ENCODE data around the gene SNPH. TPM values are rescaled to one million over a fixed set of nuclear protein-coding genes. Genes with fewer than 3 reads are reported as not detected.

SNPH gene
- total RNA-seq, 1 donor from 2014 or later: 3.3 TPM

DNA sequence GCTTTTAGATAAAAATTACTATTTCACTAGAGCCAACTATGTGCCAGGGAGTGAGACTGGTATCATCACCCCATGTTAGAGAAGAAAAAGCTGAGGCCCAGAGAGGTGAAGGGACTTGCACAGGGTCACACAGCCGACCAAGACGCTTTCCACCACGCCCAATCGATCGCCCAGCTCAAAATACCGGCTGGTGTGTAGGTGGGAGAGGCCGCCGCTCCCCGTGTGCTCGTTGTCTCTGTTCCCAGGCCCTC lies 253 bp upstream of the SNPH start:
- no peak for DNase-seq (ENCODE audit: low spot score, unreplicated experiment)
- Mint-ChIP-seq H3K36me3 (ENCODE audit: insufficient read depth) (no peaks in the 10 kb centered on the region), H3K27me3 (peaks cover 10% of the 10 kb centered on the region), H3K4me1 (ENCODE audit: low read depth) (peaks cover 8% of the 10 kb centered on the region), H3K27ac (peak overlapping the region; percentile 71), H3K4me3 (ENCODE audit: low read depth) (peak overlapping the region; percentile 76), H3K9me3 (ENCODE audit: low read depth) (no peaks in the 10 kb centered on the region)
- TF ChIP-seq, protein P1, sequence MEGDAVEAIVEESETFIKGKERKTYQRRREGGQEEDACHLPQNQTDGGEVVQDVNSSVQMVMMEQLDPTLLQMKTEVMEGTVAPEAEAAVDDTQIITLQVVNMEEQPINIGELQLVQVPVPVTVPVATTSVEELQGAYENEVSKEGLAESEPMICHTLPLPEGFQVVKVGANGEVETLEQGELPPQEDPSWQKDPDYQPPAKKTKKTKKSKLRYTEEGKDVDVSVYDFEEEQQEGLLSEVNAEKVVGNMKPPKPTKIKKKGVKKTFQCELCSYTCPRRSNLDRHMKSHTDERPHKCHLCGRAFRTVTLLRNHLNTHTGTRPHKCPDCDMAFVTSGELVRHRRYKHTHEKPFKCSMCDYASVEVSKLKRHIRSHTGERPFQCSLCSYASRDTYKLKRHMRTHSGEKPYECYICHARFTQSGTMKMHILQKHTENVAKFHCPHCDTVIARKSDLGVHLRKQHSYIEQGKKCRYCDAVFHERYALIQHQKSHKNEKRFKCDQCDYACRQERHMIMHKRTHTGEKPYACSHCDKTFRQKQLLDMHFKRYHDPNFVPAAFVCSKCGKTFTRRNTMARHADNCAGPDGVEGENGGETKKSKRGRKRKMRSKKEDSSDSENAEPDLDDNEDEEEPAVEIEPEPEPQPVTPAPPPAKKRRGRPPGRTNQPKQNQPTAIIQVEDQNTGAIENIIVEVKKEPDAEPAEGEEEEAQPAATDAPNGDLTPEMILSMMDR (IDR thresholded peaks at IDR 0.05; ENCODE audit: unreplicated experiment): no peak

DNA sequence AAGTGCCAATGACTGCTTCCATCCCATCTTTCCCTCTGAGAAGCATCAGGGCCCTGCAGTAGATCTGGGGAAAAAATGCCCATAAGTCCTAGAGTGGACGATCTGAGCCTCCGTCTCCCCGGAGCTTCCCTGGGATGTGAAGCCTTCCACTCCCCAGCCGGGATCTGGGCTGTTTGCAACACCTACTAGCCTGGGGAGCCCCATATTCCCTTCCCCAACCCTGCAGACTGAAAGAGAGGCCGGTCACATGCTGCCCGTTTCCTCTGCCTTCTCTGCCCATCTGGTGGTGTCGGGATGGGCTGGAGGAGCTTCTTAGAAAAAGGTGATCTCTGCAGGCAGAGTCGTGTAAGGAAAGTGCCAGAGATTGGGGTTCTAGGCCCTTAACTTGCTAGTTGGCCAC lies 1.1 kb downstream of the SNPH start:
- no peak for DNase-seq (ENCODE audit: low spot score, unreplicated experiment)
- Mint-ChIP-seq H3K27ac (no peak overlapping the region), H3K4me1 (ENCODE audit: low read depth) (peaks cover 8% of the 10 kb centered on the region)

DNA sequence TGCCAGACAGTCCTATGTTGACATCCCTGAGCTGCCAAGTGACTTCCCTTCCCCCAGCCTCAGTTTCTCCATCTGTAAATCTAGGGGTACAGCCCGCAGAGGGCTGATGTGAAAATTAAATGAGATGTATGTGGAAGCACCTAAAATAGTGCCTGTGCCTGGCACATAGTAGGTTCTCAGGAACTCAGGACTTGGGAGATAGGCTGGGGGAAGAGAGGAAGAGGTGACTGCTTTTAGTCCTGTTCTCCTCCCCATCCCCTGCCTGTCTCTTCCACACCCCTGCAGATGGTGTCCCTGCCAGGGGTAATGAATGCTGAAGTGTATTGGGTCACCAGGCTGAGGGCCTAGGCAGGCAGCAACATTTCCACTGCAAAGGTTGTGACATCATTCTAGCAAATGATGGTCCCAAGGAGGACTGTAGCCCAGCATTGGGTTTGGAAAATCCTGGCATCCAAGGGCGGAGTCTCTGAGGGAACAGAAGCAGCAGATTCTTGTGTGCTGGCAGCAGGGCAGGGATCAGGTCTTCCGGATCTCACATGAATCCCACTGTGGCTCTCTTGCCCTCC lies 1.8 kb downstream of the SNPH start:
- DNase-seq (ENCODE audit: low spot score, unreplicated experiment): no peak
- H3K4me3 Mint-ChIP-seq (ENCODE audit: low read depth): peak overlapping the region; percentile 23
- peaks cover 8% of the 10 kb centered on the region for H3K4me1 Mint-ChIP-seq (ENCODE audit: low read depth)
- peaks cover 10% of the 10 kb centered on the region for H3K27me3 Mint-ChIP-seq
- no peaks in the 10 kb centered on the region for H3K36me3 Mint-ChIP-seq (ENCODE audit: insufficient read depth)
- no peaks in the 10 kb centered on the region for H3K9me3 Mint-ChIP-seq (ENCODE audit: low read depth)
- H3K27ac Mint-ChIP-seq: no peak overlapping the region
- TF ChIP-seq, protein P1 (IDR thresholded peaks at IDR 0.05; ENCODE audit: unreplicated experiment): no peak

More for the DNA sequence above, 1.1 kb downstream of the SNPH start:
- TF ChIP-seq, protein P1 (IDR thresholded peaks at IDR 0.05; ENCODE audit: unreplicated experiment): no peak
- H3K9me3 Mint-ChIP-seq (ENCODE audit: low read depth): no peaks in the 10 kb centered on the region
- H3K27me3 Mint-ChIP-seq: peaks cover 10% of the 10 kb centered on the region
- peak overlapping the region; percentile 76 for H3K4me3 Mint-ChIP-seq (ENCODE audit: low read depth)
- H3K36me3 Mint-ChIP-seq (ENCODE audit: insufficient read depth): no peaks in the 10 kb centered on the region

DNA sequence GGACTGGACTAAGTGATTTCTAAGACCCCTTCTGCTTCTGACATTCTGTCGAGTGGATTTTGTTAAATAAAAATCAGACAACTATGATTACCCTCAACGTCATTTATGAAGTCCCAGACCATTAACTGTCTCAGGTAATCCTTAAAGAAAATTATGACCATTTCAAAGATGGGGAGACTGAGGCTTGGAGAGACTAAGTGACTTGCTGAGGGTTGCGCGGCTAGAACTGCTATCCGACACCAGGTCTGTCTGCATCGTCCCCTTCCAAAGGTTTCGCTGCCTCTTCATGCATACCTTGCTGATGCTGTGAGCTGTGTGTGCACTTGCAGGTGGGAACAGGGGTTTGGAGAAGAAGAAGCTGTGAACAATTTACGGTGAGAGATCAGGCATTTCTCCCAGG lies 3.1 kb downstream of the SNPH start:
- H3K27ac Mint-ChIP-seq: no peak overlapping the region
- H3K4me1 Mint-ChIP-seq (ENCODE audit: low read depth): peaks cover 8% of the 10 kb centered on the region
- no peaks in the 10 kb centered on the region for H3K9me3 Mint-ChIP-seq (ENCODE audit: low read depth)
- no peak overlapping the region for H3K4me3 Mint-ChIP-seq (ENCODE audit: low read depth)
- TF ChIP-seq, protein P1 (IDR thresholded peaks at IDR 0.05; ENCODE audit: unreplicated experiment): no peak
- no peak for DNase-seq (ENCODE audit: low spot score, unreplicated experiment)
- peaks cover 10% of the 10 kb centered on the region for H3K27me3 Mint-ChIP-seq
- no peaks in the 10 kb centered on the region for H3K36me3 Mint-ChIP-seq (ENCODE audit: insufficient read depth)

DNA sequence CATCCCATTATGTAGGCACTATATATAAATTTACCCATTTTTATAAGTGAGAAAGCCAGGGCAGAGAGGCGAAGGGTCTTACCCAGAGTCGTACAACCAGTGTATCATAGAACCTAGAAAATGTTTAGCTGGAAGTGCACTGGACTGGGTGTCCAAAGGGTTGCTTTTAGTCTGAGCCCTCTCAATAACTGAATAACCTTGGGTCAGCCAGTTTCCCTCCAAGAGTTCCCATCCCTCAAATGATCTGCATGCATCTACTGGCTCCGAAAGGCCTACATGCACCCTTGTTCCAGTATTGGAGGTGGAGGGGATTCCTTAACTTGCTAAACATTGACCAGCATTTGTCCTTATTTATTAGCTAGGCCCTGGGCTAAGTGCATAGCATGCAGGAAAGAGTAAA lies 3.8 kb downstream of the SNPH start:
- Mint-ChIP-seq H3K27ac (no peak overlapping the region), H3K4me1 (ENCODE audit: low read depth) (peaks cover 7% of the 10 kb centered on the region), H3K27me3 (peaks cover 10% of the 10 kb centered on the region), H3K36me3 (ENCODE audit: insufficient read depth) (no peaks in the 10 kb centered on the region), H3K9me3 (ENCODE audit: low read depth) (no peaks in the 10 kb centered on the region), H3K4me3 (ENCODE audit: low read depth) (no peak overlapping the region)
- TF ChIP-seq, protein P1 (IDR thresholded peaks at IDR 0.05; ENCODE audit: unreplicated experiment): no peak
- no peak for DNase-seq (ENCODE audit: low spot score, unreplicated experiment)

All from progenitor cell of endocrine pancreas (in vitro differentiated cells).